ENCODE measurements around the gene TMEM131L. TPM values are rescaled to one million over a fixed set of nuclear protein-coding genes. Genes with fewer than 3 reads are reported as not detected.

TMEM131L gene
- total RNA-seq, 1 experiment from 2014 or later = 4.5 TPM

Other genes starting within 250 kb of the TMEM131L start
- 16.2 and 18.6 TPM in 2 replicates for gene MND1, start 121.7 kb upstream of the TMEM131L start, total RNA-seq (2014; rRNA removed; shearing (Covaris generic))
- not detected in 2 replicates for gene TLR2, start 217.9 kb downstream of the TMEM131L start, total RNA-seq (2014; rRNA removed; shearing (Covaris generic))